HG03045 (cell line): ENCODE results near the gene ZNF468.
A peak's percentile ranks its signal among the peaks of the same experiment; 100 is the strongest.
"Not testable (repeated sequence)": the region's sequence is repeated elsewhere in the genome, so short reads cannot be mapped to it uniquely, and the experiment has no call there.

Experiments
- ATAC-seq: cut with Tn5 transposase; IDR thresholded peaks from one replicate; pipeline ENCODE4 v1.9.1; 2021; ENCODE audit warnings: mild to moderate bottlenecking, moderate library complexity; ENCODE audit not compliant: unreplicated experiment

Gene ZNF468

GRCh38 chr19:52857378-52858191, at the start of gene ZNF468:
Gene ZNF468 (minus strand): TSS chr19:52857619. CDS start chr19:52854272, 3,347 bp downstream.
- peak; percentile 96 for ATAC-seq

- not testable (repeated sequence) for ATAC-seq
Measured at GRCh38 chr19:52904052-52904780, 46.8 kb upstream of the ZNF468 start.

GRCh38 chr19:52901842-52902241, 44.4 kb upstream of the ZNF468 start:
- ATAC-seq, result no peak

GRCh38 chr19:52898596-52898995, 41.2 kb upstream of the ZNF468 start:
- not testable (repeated sequence) for ATAC-seq

- ATAC-seq, result no peak
Measured at GRCh38 chr19:52898101-52898500, 40.7 kb upstream of the ZNF468 start.

- ATAC-seq, result peak; percentile 96
Measured at GRCh38 chr19:52897138-52897935, 39.9 kb upstream of the ZNF468 start, which contains the start of gene ZNF320. Gene ZNF320 (minus strand): TSS chr19:52897635. CDS start chr19:52890255, 7,380 bp downstream.

- no peak for ATAC-seq
Measured at GRCh38 chr19:52896431-52897137, 39.2 kb upstream of the ZNF468 start.

GRCh38 chr19:52891336-52891735, 33.9 kb upstream of the ZNF468 start:
- ATAC-seq, result no peak

- no peak for ATAC-seq
Measured at GRCh38 chr19:52889931-52890330, 32.5 kb upstream of the ZNF468 start.

- ATAC-seq, result no peak
Measured at GRCh38 chr19:52889076-52889475, 31.7 kb upstream of the ZNF468 start.

- no peak for ATAC-seq
Measured at GRCh38 chr19:52880895-52881389, 23.5 kb upstream of the ZNF468 start.

- not testable (repeated sequence) for ATAC-seq
Measured at GRCh38 chr19:52872996-52873395, 15.6 kb upstream of the ZNF468 start.

- no peak for ATAC-seq
Measured at GRCh38 chr19:52871466-52871865, 14.0 kb upstream of the ZNF468 start.

GRCh38 chr19:52868031-52868430, 10.6 kb upstream of the ZNF468 start:
- not testable (repeated sequence) for ATAC-seq

GRCh38 chr19:52856540-52857377, 660 bp downstream of the ZNF468 start:
- ATAC-seq, result peak; percentile 31

- not testable (repeated sequence) for ATAC-seq
Measured at GRCh38 chr19:52847352-52847751, 10.1 kb downstream of the ZNF468 start.

- not testable (repeated sequence) for ATAC-seq
Measured at GRCh38 chr19:52840825-52841465, 16.5 kb downstream of the ZNF468 start.

- ATAC-seq, result not testable (repeated sequence)
Measured at GRCh38 chr19:52834289-52834688, 23.1 kb downstream of the ZNF468 start.

- ATAC-seq, result not testable (repeated sequence)
Measured at GRCh38 chr19:52833541-52833940, 23.9 kb downstream of the ZNF468 start.
